ENCODE data around the gene MEF2C. TPM values are rescaled to one million over a fixed set of nuclear protein-coding genes. Genes with fewer than 3 reads are reported as not detected.
A peak's percentile ranks its signal among the peaks of the same experiment; 100 is the strongest.

Gene MEF2C
- total and polyA plus RNA-seq, 4 donors: 27.4 to 77.9 (median 46.3) TPM

DNA sequence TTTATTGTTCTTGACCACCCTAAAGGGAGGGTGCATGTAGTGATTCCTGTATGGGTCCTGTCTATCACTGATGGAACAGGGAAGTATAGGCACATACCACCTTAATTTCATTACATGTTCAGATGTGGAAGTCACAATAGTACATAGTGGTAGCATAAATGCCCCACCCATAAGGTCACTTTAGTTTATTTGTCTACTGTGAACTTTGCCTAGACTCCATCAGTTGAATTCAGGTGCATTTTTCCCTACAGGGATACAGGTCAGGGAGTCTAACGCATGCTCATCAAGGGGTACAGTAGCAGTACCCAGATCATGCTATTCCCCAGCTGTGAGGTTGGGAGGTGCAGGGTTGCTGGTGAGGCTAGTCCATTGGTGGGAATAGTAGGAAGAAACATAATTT lies 175.0 kb downstream of the MEF2C start:
- H3K4me1 ChIP-seq (ENCODE audit: control insufficient read depth, insufficient read depth, low read length): no peaks in the 10 kb centered on the region
- H3K27ac ChIP-seq (ENCODE audit: low read depth, low read length): no peak overlapping the region
- 100% methylated on average over 1 of the region's 1 CpG for WGBS (ENCODE audit: insufficient coverage)
- no peaks in the 10 kb centered on the region for H3K27me3 ChIP-seq (ENCODE audit: control insufficient read depth, insufficient read depth, low read length)
- DNase-seq (ENCODE audit: low read depth in 4 of 6, low spot score in 6 of 6): no peak
- no peaks in the 10 kb centered on the region for H3K36me3 ChIP-seq (ENCODE audit: control insufficient read depth, insufficient read depth, low read length)
- no peak overlapping the region for H3K4me3 ChIP-seq (ENCODE audit: low read depth, low read length)
- H3K9me3 ChIP-seq (ENCODE audit: control insufficient read depth, insufficient read depth, low read length): no peaks in the 10 kb centered on the region

DNA sequence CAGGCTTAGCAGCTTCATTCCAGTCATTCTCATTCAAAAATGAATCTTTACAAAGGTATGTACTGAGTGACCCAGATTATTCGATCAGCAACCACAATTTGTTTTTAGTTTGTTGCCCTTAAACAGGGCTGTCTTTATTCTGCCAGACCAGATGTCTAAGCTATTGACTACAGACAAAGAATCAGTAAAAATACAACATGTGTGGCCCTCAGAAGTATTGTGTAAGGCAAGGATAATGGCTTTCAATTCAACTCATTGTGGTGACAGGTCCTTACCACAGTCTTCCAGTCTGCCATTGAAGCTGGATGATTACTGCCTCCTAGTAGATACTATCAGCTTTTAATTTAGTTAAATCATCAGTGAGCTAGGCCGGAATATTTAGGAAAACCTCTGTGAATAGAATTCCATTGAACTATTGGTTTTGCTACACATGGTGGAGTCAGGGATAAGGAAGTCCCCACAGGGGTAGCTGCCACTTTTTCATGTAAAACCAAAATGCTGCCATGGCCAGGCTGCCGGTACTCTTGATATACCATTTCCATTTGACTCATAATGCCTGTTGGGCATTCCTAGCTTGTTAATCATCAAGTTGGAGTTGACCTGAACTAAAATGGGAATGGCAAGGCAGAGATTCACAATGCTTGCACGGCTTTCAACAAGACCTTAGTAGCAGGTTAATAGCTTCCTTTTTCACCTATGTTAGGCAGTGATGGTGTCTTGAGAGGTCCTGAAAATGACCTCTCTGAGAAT lies 175.6 kb downstream of the MEF2C start:
- Histone ChIP-seq H3K36me3 (ENCODE audit: control insufficient read depth, insufficient read depth, low read length) (no peaks in the 10 kb centered on the region), H3K4me1 (ENCODE audit: control insufficient read depth, insufficient read depth, low read length) (no peaks in the 10 kb centered on the region), H3K9me3 (ENCODE audit: control insufficient read depth, insufficient read depth, low read length) (no peaks in the 10 kb centered on the region), H3K27me3 (ENCODE audit: control insufficient read depth, insufficient read depth, low read length) (no peaks in the 10 kb centered on the region), H3K4me3 (ENCODE audit: low read depth, low read length) (no peak overlapping the region), H3K27ac (ENCODE audit: low read depth, low read length) (no peak overlapping the region)
- 90% methylated on average over 2 of the region's 4 CpGs for WGBS (ENCODE audit: insufficient coverage)
- no peak for DNase-seq (ENCODE audit: low read depth in 4 of 6, low spot score in 6 of 6)

- Histone ChIP-seq H3K9me3 (ENCODE audit: control insufficient read depth, insufficient read depth, low read length) (no peaks in the 10 kb centered on the region), H3K27ac (ENCODE audit: low read depth, low read length) (no peak overlapping the region), H3K36me3 (ENCODE audit: control insufficient read depth, insufficient read depth, low read length) (no peaks in the 10 kb centered on the region), H3K4me1 (ENCODE audit: control insufficient read depth, insufficient read depth, low read length) (no peaks in the 10 kb centered on the region), H3K4me3 (ENCODE audit: low read depth, low read length) (no peak overlapping the region), H3K27me3 (ENCODE audit: control insufficient read depth, insufficient read depth, low read length) (no peaks in the 10 kb centered on the region)
- 52% methylated on average over 2 of the region's 4 CpGs for WGBS (ENCODE audit: insufficient coverage)
- DNase-seq (ENCODE audit: low read depth in 4 of 6, low spot score in 6 of 6): peak in 1 of 6 donors; percentile 30
Measured at GRCh38 chr5:88702332-88702731, 180.7 kb downstream of the MEF2C start.

- Histone ChIP-seq H3K27ac (ENCODE audit: low read depth, low read length) (no peak overlapping the region), H3K9me3 (ENCODE audit: control insufficient read depth, insufficient read depth, low read length) (no peaks in the 10 kb centered on the region), H3K4me1 (ENCODE audit: control insufficient read depth, insufficient read depth, low read length) (peaks cover 4% of the 10 kb centered on the region), H3K4me3 (ENCODE audit: low read depth, low read length) (no peak overlapping the region), H3K36me3 (ENCODE audit: control insufficient read depth, insufficient read depth, low read length) (no peaks in the 10 kb centered on the region), H3K27me3 (ENCODE audit: control insufficient read depth, insufficient read depth, low read length) (peaks cover 8% of the 10 kb centered on the region)
- DNase-seq (ENCODE audit: low read depth in 4 of 6, low spot score in 6 of 6): peak in 1 of 6 donors; percentile 74
Measured at GRCh38 chr5:88700121-88700520, 182.9 kb downstream of the MEF2C start.

DNA sequence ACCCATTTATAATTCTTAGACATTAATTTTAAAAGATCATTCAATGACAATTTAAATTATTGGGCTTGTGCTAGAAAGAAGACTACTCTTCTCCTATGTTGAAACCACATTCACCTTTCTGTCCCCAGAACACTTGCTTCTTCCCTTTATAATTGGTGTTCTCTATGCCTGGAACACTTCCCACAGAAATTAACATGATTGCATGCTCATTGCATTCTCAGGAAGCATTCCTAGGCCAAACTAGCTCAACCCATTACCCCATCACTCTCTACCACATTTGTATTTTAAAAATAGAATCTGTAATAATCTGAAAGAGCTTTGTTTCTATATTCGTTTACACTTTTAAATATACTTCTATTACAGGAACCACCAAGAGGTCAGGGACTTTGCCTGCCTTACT lies 184.7 kb downstream of the MEF2C start:
- no peak overlapping the region for H3K27ac ChIP-seq (ENCODE audit: low read depth, low read length)
- no peaks in the 10 kb centered on the region for H3K36me3 ChIP-seq (ENCODE audit: control insufficient read depth, insufficient read depth, low read length)
- H3K4me3 ChIP-seq (ENCODE audit: low read depth, low read length): no peak overlapping the region
- peaks cover 25% of the 10 kb centered on the region for H3K27me3 ChIP-seq (ENCODE audit: control insufficient read depth, insufficient read depth, low read length)
- no CpG with 5 or more reads among the region's 1 CpG for WGBS (ENCODE audit: insufficient coverage)
- H3K4me1 ChIP-seq (ENCODE audit: control insufficient read depth, insufficient read depth, low read length): peaks cover 22% of the 10 kb centered on the region
- DNase-seq (ENCODE audit: low read depth in 4 of 6, low spot score in 6 of 6): peak in 1 of 6 donors; percentile 73
- H3K9me3 ChIP-seq (ENCODE audit: control insufficient read depth, insufficient read depth, low read length): no peaks in the 10 kb centered on the region

GRCh38 chr5:88696466-88696865 lies 186.5 kb downstream of the MEF2C start:
- no peak overlapping the region for H3K4me3 ChIP-seq (ENCODE audit: low read depth, low read length)
- peaks cover 33% of the 10 kb centered on the region for H3K4me1 ChIP-seq (ENCODE audit: control insufficient read depth, insufficient read depth, low read length)
- no peak overlapping the region for H3K27ac ChIP-seq (ENCODE audit: low read depth, low read length)
- peak in 2 of 6 donors; percentile 67 to 74 for DNase-seq (ENCODE audit: low read depth in 4 of 6, low spot score in 6 of 6)
- H3K27me3 ChIP-seq (ENCODE audit: control insufficient read depth, insufficient read depth, low read length): peaks cover 39% of the 10 kb centered on the region
- no peaks in the 10 kb centered on the region for H3K36me3 ChIP-seq (ENCODE audit: control insufficient read depth, insufficient read depth, low read length)
- no peaks in the 10 kb centered on the region for H3K9me3 ChIP-seq (ENCODE audit: control insufficient read depth, insufficient read depth, low read length)

GRCh38 chr5:88695931-88696330 lies 187.1 kb downstream of the MEF2C start:
- Histone ChIP-seq H3K27ac (ENCODE audit: low read depth, low read length) (no peak overlapping the region), H3K27me3 (ENCODE audit: control insufficient read depth, insufficient read depth, low read length) (peaks cover 39% of the 10 kb centered on the region), H3K36me3 (ENCODE audit: control insufficient read depth, insufficient read depth, low read length) (no peaks in the 10 kb centered on the region), H3K9me3 (ENCODE audit: control insufficient read depth, insufficient read depth, low read length) (no peaks in the 10 kb centered on the region), H3K4me1 (ENCODE audit: control insufficient read depth, insufficient read depth, low read length) (peaks cover 35% of the 10 kb centered on the region), H3K4me3 (ENCODE audit: low read depth, low read length) (no peak overlapping the region)
- peak in 2 of 6 donors; percentile 50 to 61 for DNase-seq (ENCODE audit: low read depth in 4 of 6, low spot score in 6 of 6)
- 60% methylated on average over 1 of the region's 3 CpGs for WGBS (ENCODE audit: insufficient coverage)

- 29% methylated on average over 17 of the region's 19 CpGs for WGBS (ENCODE audit: insufficient coverage)
- peak overlapping the region; percentile 14 for H3K4me3 ChIP-seq (ENCODE audit: low read depth, low read length)
- peak overlapping the region; percentile 99 for H3K27ac ChIP-seq (ENCODE audit: low read depth, low read length)
Measured at GRCh38 chr5:88695232-88695631, 187.8 kb downstream of the MEF2C start.

DNA sequence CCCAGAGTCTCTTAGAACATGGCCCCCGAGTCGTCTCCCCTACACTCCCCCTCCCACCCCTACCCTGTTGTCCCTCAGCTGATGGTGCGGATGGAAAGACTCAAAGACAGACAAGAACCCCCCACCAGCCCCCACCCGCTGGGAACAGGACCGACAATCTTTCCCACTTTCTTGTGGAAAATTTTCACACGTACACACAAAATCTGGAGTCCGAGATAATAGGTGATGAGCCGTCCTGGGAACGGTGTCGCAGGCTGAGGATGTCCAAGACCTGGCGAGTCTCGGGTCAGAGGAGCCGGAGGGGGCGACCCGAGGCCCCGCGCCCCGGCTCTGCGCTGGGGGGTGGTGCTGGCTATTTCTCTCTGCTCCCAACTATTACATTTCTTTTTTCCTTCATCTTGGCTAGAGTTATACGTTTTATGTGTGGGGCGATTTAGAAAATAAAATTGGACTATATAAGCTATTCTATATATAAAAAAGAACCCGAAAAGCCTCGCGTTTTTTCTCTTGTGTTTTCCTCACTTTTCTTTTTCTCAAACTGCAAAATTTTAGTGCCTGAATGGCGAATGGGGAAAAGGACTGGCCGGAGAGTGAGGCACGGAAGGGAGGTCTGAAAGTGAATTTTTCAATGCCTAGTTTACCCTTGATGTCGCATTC lies 188.8 kb downstream of the MEF2C start:
- WGBS (ENCODE audit: insufficient coverage): 11% methylated on average over 10 of the region's 28 CpGs
- Histone ChIP-seq H3K27ac (ENCODE audit: low read depth, low read length) (peak overlapping the region; percentile 99), H3K9me3 (ENCODE audit: control insufficient read depth, insufficient read depth, low read length) (no peaks in the 10 kb centered on the region), H3K36me3 (ENCODE audit: control insufficient read depth, insufficient read depth, low read length) (no peaks in the 10 kb centered on the region), H3K4me3 (ENCODE audit: low read depth, low read length) (peak overlapping the region; percentile 13), H3K4me1 (ENCODE audit: control insufficient read depth, insufficient read depth, low read length) (peaks cover 49% of the 10 kb centered on the region), H3K27me3 (ENCODE audit: control insufficient read depth, insufficient read depth, low read length) (peaks cover 57% of the 10 kb centered on the region)
- peak in 3 of 6 donors; percentile 15 to 74 (median 59) for DNase-seq (ENCODE audit: low read depth in 4 of 6, low spot score in 6 of 6)

More at GRCh38 chr5:88695232-88695631, 187.8 kb downstream of the MEF2C start:
- Histone ChIP-seq H3K36me3 (ENCODE audit: control insufficient read depth, insufficient read depth, low read length) (no peaks in the 10 kb centered on the region), H3K27me3 (ENCODE audit: control insufficient read depth, insufficient read depth, low read length) (peaks cover 46% of the 10 kb centered on the region), H3K4me1 (ENCODE audit: control insufficient read depth, insufficient read depth, low read length) (peaks cover 41% of the 10 kb centered on the region), H3K9me3 (ENCODE audit: control insufficient read depth, insufficient read depth, low read length) (no peaks in the 10 kb centered on the region)
- DNase-seq (ENCODE audit: low read depth in 4 of 6, low spot score in 6 of 6): peak in 5 of 6 donors; percentile 17 to 80 (median 43)
